Smooth muscle cell (in vitro differentiated cells): ENCODE data around the gene TMEM135. TPM values are rescaled to one million over a fixed set of nuclear protein-coding genes. Genes with fewer than 3 reads are reported as not detected.

ENCODE experiments used
- DNase-seq: peaks from one replicate; lab custom pipeline; 2025; ENCODE audit not compliant: unreplicated experiment; lab: John Stamatoyannopoulos, UW
- H2AFZ ChIP-seq: fragments of 200-600 bp; sonication (generic); 2 replicates; pipeline ENCODE4 v1.6.0; 2016; ENCODE audit warnings: antibody characterized with exemption, low read depth, mild to moderate bottlenecking
- H3F3A ChIP-seq: fragments of 200-600 bp; sonication (generic); 2 replicates; pipeline ENCODE4 v1.6.0; 2017; ENCODE audit warnings: antibody characterized with exemption, low read depth
- H3K27ac ChIP-seq: fragments of 200-600 bp; sonication (generic); 2 replicates; pipeline ENCODE4 v1.5.1; 2016; ENCODE audit warnings: low read depth, mild to moderate bottlenecking
- H3K27me3 ChIP-seq: fragments of 200-600 bp; sonication (generic); 2 replicates; pipeline ENCODE4 v1.6.1; 2016; ENCODE audit warnings: low read depth, mild to moderate bottlenecking
- H3K36me3 ChIP-seq: fragments of 200-600 bp; sonication (generic); 2 replicates; pipeline ENCODE4 v1.5.1; 2016; ENCODE audit warnings: low read depth
- H3K4me1 ChIP-seq: fragments of 200-600 bp; sonication (generic); 2 replicates; pipeline ENCODE4 v1.5.1; 2016; ENCODE audit warnings: low read depth
- H3K4me2 ChIP-seq: fragments of 200-600 bp; sonication (generic); 2 replicates; pipeline ENCODE4 v1.6.0; 2016; ENCODE audit warnings: mild to moderate bottlenecking
- H3K4me3 ChIP-seq: fragments of 200-600 bp; sonication (generic); 2 replicates; pipeline ENCODE4 v1.5.1; 2016; ENCODE audit warnings: mild to moderate bottlenecking
- H3K79me2 ChIP-seq: fragments of 200-600 bp; sonication (generic); 2 replicates; pipeline ENCODE4 v1.6.0; 2016; ENCODE audit warnings: low read depth, mild to moderate bottlenecking
- H3K9ac ChIP-seq: fragments of 200-600 bp; sonication (generic); 2 replicates; pipeline ENCODE4 v1.6.0; 2016; ENCODE audit warnings: low read depth
- H3K9me3 ChIP-seq: fragments of 200-600 bp; sonication (generic); replicated peaks from 2 replicates; pipeline ENCODE4 v1.5.1; 2016; ENCODE audit warnings: low read depth
- H4K20me1 ChIP-seq: fragments of 200-600 bp; sonication (generic); 2 replicates; pipeline ENCODE4 v1.6.0; 2016; ENCODE audit warnings: low read depth
- WGBS: methylation state at CpG from one replicate; pipeline ENCODE4 v1.1.7; 2016; ENCODE audit warnings: low lambda C conversion rate; 5-methylcytosine and 5-hydroxymethylcytosine counted together
- polyA plus RNA-seq: library from polyadenylated mRNA; unstranded; fragments of >200 nt; fragmentation: Nextera tagmentation; extraction: Ambion mirVana; gene quantifications from 2 replicates; pipeline ENCODE4 v1.2.1, GENCODE V29; 2016
- total RNA-seq: library from RNA; depleted of rRNA; stranded (reverse); fragments of >200 nt; gene quantifications from 2 replicates; pipeline ENCODE4 v1.2.3, GENCODE V29; 2014
- TF ChIP-seq, protein P1 (sequence below): fragments of 200-600 bp; sonication (generic); IDR thresholded peaks from 2 replicates; pipeline ENCODE4 v1.5.1; 2017; ENCODE audit warnings: borderline replicate concordance, mild to moderate bottlenecking, antibody characterized with exemption; ENCODE audit not compliant: insufficient read depth, poor library complexity, severe bottlenecking

TMEM135 gene
- total and polyA plus RNA-seq, 2 experiments from 2014 or later: 12.4 to 21.7 TPM

DNA sequence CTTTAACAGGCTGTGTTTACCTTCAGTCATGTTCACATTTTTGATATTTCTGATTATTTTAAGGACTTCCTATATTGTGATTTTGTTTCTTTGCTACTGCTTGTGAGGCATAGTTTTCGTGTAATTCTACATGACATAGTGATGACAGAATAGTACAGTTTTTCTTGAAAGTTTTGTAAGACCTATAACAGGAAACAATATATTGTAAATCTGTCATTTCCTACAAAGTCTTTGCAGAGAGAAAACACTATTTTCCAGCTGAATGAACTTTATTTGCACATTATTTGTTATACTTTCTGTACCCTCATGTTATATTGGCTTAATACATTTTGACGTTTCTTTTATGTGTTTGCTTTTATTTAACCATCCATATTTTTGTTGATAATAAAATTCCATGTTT is 191.1 kb downstream of the TMEM135 start:
- Histone ChIP-seq H3K4me2 (no peak overlapping the region), H3K4me1 (no peaks in the 10 kb centered on the region), H3F3A (no peaks in the 10 kb centered on the region), H3K36me3 (peaks cover 4% of the 10 kb centered on the region), H3K27ac (no peak overlapping the region), H3K9me3 (peaks cover 12% of the 10 kb centered on the region), H4K20me1 (no peaks in the 10 kb centered on the region), H3K79me2 (no peaks in the 10 kb centered on the region), H2AFZ (no peak overlapping the region), H3K27me3 (no peaks in the 10 kb centered on the region), H3K9ac (no peak overlapping the region), H3K4me3 (no peak overlapping the region)
- DNase-seq: no peak
- TF ChIP-seq, protein P1, sequence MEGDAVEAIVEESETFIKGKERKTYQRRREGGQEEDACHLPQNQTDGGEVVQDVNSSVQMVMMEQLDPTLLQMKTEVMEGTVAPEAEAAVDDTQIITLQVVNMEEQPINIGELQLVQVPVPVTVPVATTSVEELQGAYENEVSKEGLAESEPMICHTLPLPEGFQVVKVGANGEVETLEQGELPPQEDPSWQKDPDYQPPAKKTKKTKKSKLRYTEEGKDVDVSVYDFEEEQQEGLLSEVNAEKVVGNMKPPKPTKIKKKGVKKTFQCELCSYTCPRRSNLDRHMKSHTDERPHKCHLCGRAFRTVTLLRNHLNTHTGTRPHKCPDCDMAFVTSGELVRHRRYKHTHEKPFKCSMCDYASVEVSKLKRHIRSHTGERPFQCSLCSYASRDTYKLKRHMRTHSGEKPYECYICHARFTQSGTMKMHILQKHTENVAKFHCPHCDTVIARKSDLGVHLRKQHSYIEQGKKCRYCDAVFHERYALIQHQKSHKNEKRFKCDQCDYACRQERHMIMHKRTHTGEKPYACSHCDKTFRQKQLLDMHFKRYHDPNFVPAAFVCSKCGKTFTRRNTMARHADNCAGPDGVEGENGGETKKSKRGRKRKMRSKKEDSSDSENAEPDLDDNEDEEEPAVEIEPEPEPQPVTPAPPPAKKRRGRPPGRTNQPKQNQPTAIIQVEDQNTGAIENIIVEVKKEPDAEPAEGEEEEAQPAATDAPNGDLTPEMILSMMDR: no peak
- 93% methylated on average over 2 of the region's 2 CpGs for WGBS

DNA sequence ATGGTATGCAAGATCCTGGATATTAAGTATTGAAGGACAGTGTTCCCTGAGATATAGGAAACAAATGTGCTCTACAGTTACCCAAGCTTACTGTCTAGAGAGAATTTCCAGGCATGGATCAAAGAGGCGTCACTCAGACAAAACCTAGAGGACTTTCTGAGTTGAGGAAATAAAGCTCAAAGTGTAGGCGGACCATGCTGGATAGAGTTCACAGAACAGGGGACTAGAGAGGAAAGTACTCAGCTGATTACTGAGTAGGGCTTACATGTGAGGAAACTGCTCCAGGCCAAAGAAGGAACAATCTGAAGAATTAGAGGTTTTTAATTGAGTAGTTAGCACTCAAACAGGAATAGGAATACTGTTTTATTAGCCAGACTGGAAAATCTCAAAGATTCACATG is 193.3 kb downstream of the TMEM135 start:
- H3K9ac ChIP-seq: no peak overlapping the region
- no peaks in the 10 kb centered on the region for H3K4me1 ChIP-seq
- peaks cover 12% of the 10 kb centered on the region for H3K9me3 ChIP-seq
- H3K79me2 ChIP-seq: no peaks in the 10 kb centered on the region
- H3F3A ChIP-seq: no peaks in the 10 kb centered on the region
- no peak overlapping the region for H3K4me2 ChIP-seq
- H3K36me3 ChIP-seq: peaks cover 4% of the 10 kb centered on the region
- DNase-seq: no peak
- H2AFZ ChIP-seq: no peak overlapping the region
- H3K27ac ChIP-seq: no peak overlapping the region
- H3K4me3 ChIP-seq: no peak overlapping the region
- no peaks in the 10 kb centered on the region for H3K27me3 ChIP-seq
- 94% methylated on average over 2 of the region's 2 CpGs for WGBS
- H4K20me1 ChIP-seq: no peaks in the 10 kb centered on the region
- TF ChIP-seq, protein P1: no peak

DNA sequence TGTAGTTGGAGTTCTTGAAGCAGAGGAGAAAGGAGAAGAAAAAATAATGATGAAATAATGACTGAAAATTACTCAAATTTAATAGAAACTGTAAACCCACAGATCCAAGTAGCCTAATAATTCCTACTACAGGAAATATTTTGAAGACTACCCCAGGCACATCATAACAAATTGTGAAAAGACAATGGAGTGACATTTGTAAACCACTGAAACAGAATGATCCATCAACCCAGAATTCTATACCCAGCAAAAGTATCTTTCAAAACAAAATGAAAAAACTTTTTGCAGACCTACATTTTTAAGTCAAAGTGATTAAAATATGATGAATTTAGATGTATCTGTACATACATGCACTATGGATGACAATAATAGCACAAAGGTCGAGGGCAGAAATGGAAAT is 194.6 kb downstream of the TMEM135 start:
- Histone ChIP-seq H3K9ac (no peak overlapping the region), H3K36me3 (peaks cover 4% of the 10 kb centered on the region), H3K27ac (no peak overlapping the region), H3K27me3 (no peaks in the 10 kb centered on the region), H4K20me1 (no peaks in the 10 kb centered on the region), H3F3A (no peaks in the 10 kb centered on the region), H3K4me1 (no peaks in the 10 kb centered on the region), H2AFZ (no peak overlapping the region), H3K4me3 (no peak overlapping the region), H3K4me2 (no peak overlapping the region), H3K79me2 (no peaks in the 10 kb centered on the region), H3K9me3 (peaks cover 12% of the 10 kb centered on the region)
- TF ChIP-seq, protein P1: no peak
- 100% methylated on average over 1 of the region's 1 CpG for WGBS
- DNase-seq: no peak

DNA sequence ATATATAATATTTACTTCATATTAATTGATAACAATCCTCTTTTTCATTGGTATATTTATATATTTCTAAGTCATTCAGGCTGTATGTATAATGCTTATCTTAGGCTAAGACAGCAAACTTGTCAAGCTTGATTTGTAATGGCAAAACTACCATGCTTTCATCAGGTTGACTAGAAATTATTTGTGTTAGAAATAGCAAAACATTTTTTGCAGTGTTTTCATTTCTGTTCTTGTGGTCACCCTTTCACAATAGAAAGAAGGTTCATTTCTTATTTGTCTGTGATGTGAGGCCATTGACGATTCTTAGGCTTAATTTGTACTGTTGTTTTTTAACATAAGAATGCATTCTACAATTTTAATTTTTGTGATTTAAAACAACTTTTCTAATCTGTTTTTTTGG is 197.6 kb downstream of the TMEM135 start:
- H4K20me1 ChIP-seq: no peaks in the 10 kb centered on the region
- no peaks in the 10 kb centered on the region for H3K27me3 ChIP-seq
- peaks cover 4% of the 10 kb centered on the region for H3K36me3 ChIP-seq
- TF ChIP-seq, protein P1: no peak
- no peak overlapping the region for H3K4me2 ChIP-seq
- H3F3A ChIP-seq: no peaks in the 10 kb centered on the region
- H3K4me1 ChIP-seq: no peaks in the 10 kb centered on the region
- peaks cover 12% of the 10 kb centered on the region for H3K9me3 ChIP-seq
- 93% methylated on average over 1 of the region's 1 CpG for WGBS
- no peak for DNase-seq
- no peak overlapping the region for H3K9ac ChIP-seq
- H2AFZ ChIP-seq: no peak overlapping the region
- H3K27ac ChIP-seq: no peak overlapping the region
- no peak overlapping the region for H3K4me3 ChIP-seq
- H3K79me2 ChIP-seq: peaks cover 4% of the 10 kb centered on the region
